OCI-LY7 (cell line): ENCODE data around the gene EPHA3. TPM values are rescaled to one million over a fixed set of nuclear protein-coding genes. Genes with fewer than 3 reads are reported as not detected.

Source experiments
- BruUV-seq: library from RNA; stranded (reverse); fragments of 400-500 nt; replicated peaks from 2 replicates; lab custom pipeline; 2021; lab: Mats Ljungman, UMichigan
- CTCF ChIA-PET: fragments of 300-600 bp; sonication (Branson Sonifier 250); formaldehyde crosslinking; loops from one replicate; lab custom pipeline; 2022; ENCODE audit warnings: antibody characterized with exemption; ENCODE audit not compliant: unreplicated experiment; lab: Charles Lee
- POLR2A ChIA-PET: fragments of 300-600 bp; sonication (Branson Sonifier 250); formaldehyde crosslinking; loops from one replicate; lab custom pipeline; 2022; ENCODE audit warnings: antibody characterized with exemption; lab: Charles Lee
- DNase-seq: peaks from one replicate; pipeline ENCODE4 v3.0.0-alpha.2; 2015; ENCODE audit warnings: low spot score
- H2AFZ ChIP-seq: fragments of 200-600 bp; sonication (generic), shearing (Covaris generic); 2 replicates; pipeline ENCODE4 v1.6.1; 2014; ENCODE audit warnings: mild to moderate bottlenecking, antibody characterized with exemption, low read length, moderate library complexity
- H3K27ac ChIP-seq: fragments of 200-600 bp; sonication (generic); 2 replicates; pipeline ENCODE4 v1.5.1; 2014; ENCODE audit warnings: mixed run types, low read depth, mild to moderate bottlenecking, moderate library complexity, low read length, inconsistent platforms; ENCODE audit not compliant: poor library complexity, severe bottlenecking
- H3K36me3 ChIP-seq: fragments of 200-600 bp; sonication (generic); 2 replicates; pipeline ENCODE4 v1.6.1; 2014; ENCODE audit warnings: mild to moderate bottlenecking, antibody characterized with exemption, low read length, moderate library complexity, mixed read lengths; ENCODE audit not compliant: insufficient read depth
- H3K4me1 ChIP-seq: fragments of 200-600 bp; sonication (generic); 2 replicates; pipeline ENCODE4 v1.5.1; 2014; ENCODE audit warnings: mild to moderate bottlenecking, low read length; ENCODE audit not compliant: insufficient read depth, poor library complexity, severe bottlenecking
- H3K4me2 ChIP-seq: fragments of 200-600 bp; sonication (generic); 2 replicates; pipeline ENCODE4 v1.6.1; 2014; ENCODE audit warnings: mild to moderate bottlenecking, low read length
- H3K4me3 ChIP-seq: fragments of 200-600 bp; sonication (generic); 2 replicates; pipeline ENCODE4 v1.5.1; 2014; ENCODE audit warnings: mild to moderate bottlenecking, low read depth, low read length; ENCODE audit not compliant: poor library complexity, severe bottlenecking
- H3K79me2 ChIP-seq: fragments of 200-600 bp; sonication (generic); 2 replicates; pipeline ENCODE4 v1.6.1; 2016; ENCODE audit warnings: low read depth, mild to moderate bottlenecking, low read length, moderate library complexity, mixed read lengths; ENCODE audit not compliant: insufficient read depth
- H3K9me2 ChIP-seq: fragments of 200-600 bp; sonication (generic); 2 replicates; pipeline ENCODE4 v1.6.1; 2016; ENCODE audit warnings: mild to moderate bottlenecking, low read length, mixed read lengths; ENCODE audit not compliant: insufficient read depth
- H3K9me3 ChIP-seq: fragments of 200-600 bp; sonication (generic); 2 replicates; pipeline ENCODE4 v1.6.1; 2014; ENCODE audit warnings: mild to moderate bottlenecking, mixed run types, low read length, mixed read lengths
- H4K20me1 ChIP-seq: fragments of 200-600 bp; sonication (generic); 2 replicates; pipeline ENCODE4 v1.6.1; 2014; ENCODE audit warnings: mild to moderate bottlenecking, antibody characterized with exemption, low read length, moderate library complexity, mixed read lengths; ENCODE audit not compliant: insufficient read depth
- EZH2phosphoT487 ChIP-seq: fragments of 200-600 bp; sonication (generic); IDR thresholded peaks from 2 replicates; pipeline ENCODE4 v1.6.1; 2018; ENCODE audit warnings: low read depth, borderline replicate concordance, mild to moderate bottlenecking, mixed run types, antibody characterized with exemption, low read length, moderate library complexity, mixed read lengths
- intact Hi-C: fragments of 100-400 bp; cut with micrococcal nuclease; formaldehyde crosslinking; loops from one replicate; pipeline ENCODE4 v1.10.0; 2022; ENCODE audit not compliant: unreplicated experiment
- total RNA-seq, 2 experiments: library from RNA; depleted of rRNA in 1 of 2; stranded (reverse); fragments of >200 nt in 1 of 2; shearing (Covaris generic) in 1 of 2; gene quantifications; 2 replicates each; pipeline ENCODE4 v1.2.3, GENCODE V29; 2014 to 2022
- TF ChIP-seq, protein P1 (sequence below): fragments of 200-600 bp; sonication (generic); conservative IDR thresholded peaks from 2 replicates; pipeline ENCODE4 v1.5.1; 2014; ENCODE audit warnings: mild to moderate bottlenecking, antibody characterized with exemption, low read length, moderate library complexity, mixed read lengths

Gene EPHA3
- total RNA-seq, 2 experiments from 2014 or later: not detected

DNA sequence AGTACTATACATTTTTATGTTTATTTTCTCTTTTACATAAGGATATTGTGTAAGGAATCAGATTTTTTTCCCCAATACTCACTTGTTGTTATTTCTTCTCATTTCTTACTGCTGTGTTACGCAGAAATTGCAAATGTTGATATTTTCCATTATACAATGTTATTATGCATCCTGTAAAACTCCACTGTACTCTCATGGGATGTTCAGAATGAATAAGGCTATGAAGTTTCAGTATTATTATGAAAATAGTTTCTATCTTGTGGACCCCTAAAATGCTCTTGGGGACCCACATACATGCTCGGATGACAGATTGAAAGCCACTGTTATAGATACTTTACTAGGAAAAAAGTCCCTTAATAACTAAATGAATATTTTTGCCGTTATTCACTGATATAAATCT is 329.4 kb downstream of the EPHA3 start:
- ChIA-PET POLR2A (no interaction called here), CTCF (no interaction called here)
- intact Hi-C loops: no loop called here
- no peak for TF ChIP-seq EZH2phosphoT487
- Histone ChIP-seq H3K4me3 (no peak overlapping the region), H3K27ac (no peak overlapping the region), H3K4me1 (no peaks in the 10 kb centered on the region), H2AFZ (no peak overlapping the region), H3K79me2 (no peaks in the 10 kb centered on the region), H3K4me2 (no peak overlapping the region), H3K36me3 (no peaks in the 10 kb centered on the region), H3K9me2 (no peaks in the 10 kb centered on the region), H3K9me3 (no peaks in the 10 kb centered on the region), H4K20me1 (no peaks in the 10 kb centered on the region)
- no TSS peak for BruUV-seq
- DNase-seq: no peak

DNA sequence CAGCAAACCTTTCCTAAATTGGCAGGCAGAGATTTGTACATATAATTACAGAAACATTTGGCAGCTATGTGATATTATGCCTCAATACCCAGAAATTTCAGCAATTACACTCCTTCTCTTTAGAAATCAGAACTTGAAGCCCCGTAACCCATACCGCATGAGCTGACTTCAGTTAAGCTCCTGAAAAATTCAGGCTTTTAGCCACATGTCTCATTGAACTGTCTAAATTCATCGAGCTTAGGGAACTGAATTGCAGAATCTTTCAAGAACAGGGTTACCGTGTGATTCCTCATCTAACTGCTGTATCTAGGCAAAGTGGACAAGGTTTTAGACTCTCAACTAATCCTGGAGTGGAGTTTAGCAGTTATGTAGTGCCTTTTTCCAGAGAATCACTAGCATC is 333.0 kb downstream of the EPHA3 start:
- no peaks in the 10 kb centered on the region for H3K9me2 ChIP-seq
- POLR2A ChIA-PET: no interaction called here
- H3K4me1 ChIP-seq: no peaks in the 10 kb centered on the region
- H2AFZ ChIP-seq: no peak overlapping the region
- H3K36me3 ChIP-seq: no peaks in the 10 kb centered on the region
- H3K4me3 ChIP-seq: no peak overlapping the region
- no peaks in the 10 kb centered on the region for H4K20me1 ChIP-seq
- DNase-seq: no peak
- intact Hi-C loops: no loop called here
- no peaks in the 10 kb centered on the region for H3K9me3 ChIP-seq
- no peak overlapping the region for H3K27ac ChIP-seq
- no peaks in the 10 kb centered on the region for H3K79me2 ChIP-seq
- BruUV-seq: no TSS peak
- no peak for TF ChIP-seq EZH2phosphoT487
- H3K4me2 ChIP-seq: no peak overlapping the region
- CTCF ChIA-PET: no interaction called here

DNA sequence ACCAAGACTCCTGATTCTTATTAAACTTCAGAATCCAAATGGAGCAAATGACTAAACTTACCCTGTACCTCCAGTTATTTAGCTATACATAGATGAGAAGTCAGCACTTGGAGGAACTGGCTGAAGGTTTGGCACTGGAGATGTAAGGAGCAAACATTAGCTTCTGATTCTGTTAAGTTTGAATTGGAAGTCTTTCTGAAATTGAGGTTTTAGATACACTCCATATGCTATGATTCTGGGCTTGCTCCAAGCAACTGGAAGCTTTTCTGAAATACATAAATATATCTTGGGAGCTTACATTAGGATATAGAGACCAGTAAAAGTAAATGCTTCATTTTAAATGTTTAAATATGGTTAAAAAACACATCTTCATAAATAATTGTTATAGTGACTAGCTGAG is 333.7 kb downstream of the EPHA3 start:
- Histone ChIP-seq H2AFZ (no peak overlapping the region), H3K4me2 (no peak overlapping the region), H3K36me3 (no peaks in the 10 kb centered on the region), H3K27ac (no peak overlapping the region), H3K4me1 (no peaks in the 10 kb centered on the region), H3K9me3 (no peaks in the 10 kb centered on the region), H4K20me1 (no peaks in the 10 kb centered on the region), H3K9me2 (no peaks in the 10 kb centered on the region), H3K79me2 (no peaks in the 10 kb centered on the region), H3K4me3 (no peak overlapping the region)
- DNase-seq: no peak
- TF ChIP-seq, protein P1, sequence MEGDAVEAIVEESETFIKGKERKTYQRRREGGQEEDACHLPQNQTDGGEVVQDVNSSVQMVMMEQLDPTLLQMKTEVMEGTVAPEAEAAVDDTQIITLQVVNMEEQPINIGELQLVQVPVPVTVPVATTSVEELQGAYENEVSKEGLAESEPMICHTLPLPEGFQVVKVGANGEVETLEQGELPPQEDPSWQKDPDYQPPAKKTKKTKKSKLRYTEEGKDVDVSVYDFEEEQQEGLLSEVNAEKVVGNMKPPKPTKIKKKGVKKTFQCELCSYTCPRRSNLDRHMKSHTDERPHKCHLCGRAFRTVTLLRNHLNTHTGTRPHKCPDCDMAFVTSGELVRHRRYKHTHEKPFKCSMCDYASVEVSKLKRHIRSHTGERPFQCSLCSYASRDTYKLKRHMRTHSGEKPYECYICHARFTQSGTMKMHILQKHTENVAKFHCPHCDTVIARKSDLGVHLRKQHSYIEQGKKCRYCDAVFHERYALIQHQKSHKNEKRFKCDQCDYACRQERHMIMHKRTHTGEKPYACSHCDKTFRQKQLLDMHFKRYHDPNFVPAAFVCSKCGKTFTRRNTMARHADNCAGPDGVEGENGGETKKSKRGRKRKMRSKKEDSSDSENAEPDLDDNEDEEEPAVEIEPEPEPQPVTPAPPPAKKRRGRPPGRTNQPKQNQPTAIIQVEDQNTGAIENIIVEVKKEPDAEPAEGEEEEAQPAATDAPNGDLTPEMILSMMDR: no peak
- no peak for TF ChIP-seq EZH2phosphoT487
- no TSS peak for BruUV-seq
- intact Hi-C loops: no loop called here
- ChIA-PET CTCF (no interaction called here), POLR2A (interaction anchor here (0.6 kb wide), 2 partner anchors 575 to 850 kb away, joined by 3 read pairs; no protein-coding TSS in a partner anchor)

DNA sequence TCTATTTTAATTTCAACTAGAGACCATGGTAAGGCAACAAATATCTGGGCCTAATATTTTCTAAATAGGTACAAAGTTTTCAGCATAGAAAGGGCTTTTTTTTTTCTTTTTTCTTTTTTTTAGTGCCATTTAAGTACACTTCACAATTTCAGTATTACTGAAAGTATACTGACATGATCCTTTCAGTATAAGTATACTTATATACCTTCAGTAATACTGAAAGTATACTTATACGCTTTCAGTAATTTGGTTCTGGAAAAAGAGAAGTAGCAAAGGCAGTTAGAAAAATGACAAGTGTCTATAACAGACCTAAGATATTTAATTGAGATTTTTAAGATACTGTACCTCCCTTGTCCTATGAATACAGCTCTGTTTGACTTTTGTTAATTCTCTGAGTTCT is 339.2 kb downstream of the EPHA3 start:
- ChIA-PET CTCF (no interaction called here), POLR2A (no interaction called here)
- Histone ChIP-seq H3K79me2 (no peaks in the 10 kb centered on the region), H3K4me1 (no peaks in the 10 kb centered on the region), H3K36me3 (no peaks in the 10 kb centered on the region), H2AFZ (no peak overlapping the region), H3K4me2 (no peak overlapping the region), H3K9me2 (no peaks in the 10 kb centered on the region), H3K4me3 (no peak overlapping the region), H3K9me3 (no peaks in the 10 kb centered on the region), H4K20me1 (no peaks in the 10 kb centered on the region), H3K27ac (no peak overlapping the region)
- no peak for TF ChIP-seq EZH2phosphoT487
- TF ChIP-seq, protein P1: no peak
- no peak for DNase-seq
- no TSS peak for BruUV-seq
- intact Hi-C loops: no loop called here
